Activated naive CD4-positive, alpha-beta T cell treated with anti-CD3 and anti-CD28 coated beads for 36 hours (primary cell): ENCODE data around the gene HPN. TPM values are rescaled to one million over a fixed set of nuclear protein-coding genes. Genes with fewer than 3 reads are reported as not detected.

ENCODE experiments used
- CTCF ChIA-PET: fragments of 350-600 bp; sonication (Branson Sonifier 250); formaldehyde crosslinking; loops from one replicate; lab custom pipeline; 2021; ENCODE audit warnings: antibody characterized with exemption; lab: Charles Lee
- DNase-seq: peaks from one replicate; pipeline ENCODE4 v3.0.0-alpha.2; 2020
- H3K27ac Mint-ChIP-seq: one replicate; pipeline ENCODE4 v1.8.0; 2021; ENCODE audit warnings: mild to moderate bottlenecking, mixed read lengths
- H3K27me3 Mint-ChIP-seq: one replicate; pipeline ENCODE4 v1.8.0; 2021; ENCODE audit warnings: low read depth, mixed read lengths
- H3K36me3 Mint-ChIP-seq: one replicate; pipeline ENCODE4 v1.8.0; 2021; ENCODE audit warnings: low read depth, mixed read lengths
- H3K4me1 Mint-ChIP-seq: one replicate; pipeline ENCODE4 v1.8.0; 2021; ENCODE audit warnings: low read depth, mixed read lengths
- H3K4me3 Mint-ChIP-seq: one replicate; pipeline ENCODE4 v1.8.0; 2021; ENCODE audit warnings: mild to moderate bottlenecking, moderate library complexity, mixed read lengths
- H3K9me3 Mint-ChIP-seq: one replicate; pipeline ENCODE4 v1.8.0; 2021; ENCODE audit warnings: mixed read lengths
- intact Hi-C: fragments of 100-400 bp; cut with micrococcal nuclease; formaldehyde crosslinking; loops from one replicate; pipeline ENCODE4 v1.15.1; 2023
- total RNA-seq, 2 experiments: library from RNA; stranded (reverse); gene quantifications; one replicate each; pipeline ENCODE4 v1.2.3, GENCODE V29; 2021

HPN gene
- total RNA-seq, 2 experiments from 2014 or later = not detected

GRCh38 chr19:35108730-35109129, 67.2 kb downstream of the HPN start:
- CTCF ChIA-PET = no interaction called here
- no peak for DNase-seq
- no peak overlapping the region for H3K27ac Mint-ChIP-seq
- H3K27me3 Mint-ChIP-seq = no peaks in the 10 kb centered on the region
- H3K4me3 Mint-ChIP-seq = no peak overlapping the region
- intact Hi-C loops = no loop called here
- H3K36me3 Mint-ChIP-seq = no peaks in the 10 kb centered on the region
- no peaks in the 10 kb centered on the region for H3K9me3 Mint-ChIP-seq
- peaks cover 4% of the 10 kb centered on the region for H3K4me1 Mint-ChIP-seq

- no peak overlapping the region for H3K27ac Mint-ChIP-seq
Measured at GRCh38 chr19:35109395-35110112, 68.0 kb downstream of the HPN start.

GRCh38 chr19:35110974-35111373, 69.5 kb downstream of the HPN start:
- H3K4me3 Mint-ChIP-seq = no peak overlapping the region
- H3K27me3 Mint-ChIP-seq = no peaks in the 10 kb centered on the region
- H3K4me1 Mint-ChIP-seq = peaks cover 8% of the 10 kb centered on the region
- H3K36me3 Mint-ChIP-seq = no peaks in the 10 kb centered on the region
- CTCF ChIA-PET = no interaction called here
- intact Hi-C loops = no loop called here
- DNase-seq = no peak
- no peaks in the 10 kb centered on the region for H3K9me3 Mint-ChIP-seq
- no peak overlapping the region for H3K27ac Mint-ChIP-seq

More at GRCh38 chr19:35109395-35110112, 68.0 kb downstream of the HPN start:
- H3K4me3 Mint-ChIP-seq = no peak overlapping the region
- CTCF ChIA-PET = no interaction called here
- H3K4me1 Mint-ChIP-seq = peaks cover 6% of the 10 kb centered on the region
- intact Hi-C loops = no loop called here
- H3K9me3 Mint-ChIP-seq = no peaks in the 10 kb centered on the region
- no peaks in the 10 kb centered on the region for H3K27me3 Mint-ChIP-seq
- DNase-seq = no peak
- no peaks in the 10 kb centered on the region for H3K36me3 Mint-ChIP-seq

- H3K27me3 Mint-ChIP-seq = no peaks in the 10 kb centered on the region
- intact Hi-C loops = no loop called here
- H3K27ac Mint-ChIP-seq = no peak overlapping the region
- no peaks in the 10 kb centered on the region for H3K36me3 Mint-ChIP-seq
- no peak overlapping the region for H3K4me3 Mint-ChIP-seq
- no peak for DNase-seq
- peaks cover 4% of the 10 kb centered on the region for H3K4me1 Mint-ChIP-seq
- CTCF ChIA-PET = interaction anchor here (0.6 to 1.3 kb wide), 2 partner anchors 11 to 17 kb away, joined by 3 to 4 read pairs; no protein-coding TSS in a partner anchor
- H3K9me3 Mint-ChIP-seq = no peaks in the 10 kb centered on the region
Measured at GRCh38 chr19:35112995-35113688, 71.6 kb downstream of the HPN start.

GRCh38 chr19:35114353-35115176, 73.0 kb downstream of the HPN start:
- intact Hi-C loops = loop anchor here (2.0 kb wide), 1 partner anchor 26 kb away; no protein-coding TSS in a partner anchor
- peak; percentile 78 for DNase-seq
- no peaks in the 10 kb centered on the region for H3K9me3 Mint-ChIP-seq
- no peaks in the 10 kb centered on the region for H3K36me3 Mint-ChIP-seq
- H3K4me3 Mint-ChIP-seq = no peak overlapping the region
- no peak overlapping the region for H3K27ac Mint-ChIP-seq
- CTCF ChIA-PET = interaction anchor here (0.6 to 2.1 kb wide), 13 partner anchors 8 to 476 kb away, joined by 3 to 13 read pairs (median 4); no protein-coding TSS in a partner anchor
- no peaks in the 10 kb centered on the region for H3K27me3 Mint-ChIP-seq
- peaks cover 4% of the 10 kb centered on the region for H3K4me1 Mint-ChIP-seq

- Mint-ChIP-seq H3K27ac (no peak within 1 kb of the TSS), H3K36me3 (no peaks in the 10 kb centered on the region), H3K4me3 (no peak within 1 kb of the TSS), H3K4me1 (peaks cover 4% of the 10 kb centered on the region), H3K9me3 (no peaks in the 10 kb centered on the region), H3K27me3 (no peaks in the 10 kb centered on the region)
- intact Hi-C loops = loop anchor here (2.0 kb wide), 1 partner anchor 25 kb away; no protein-coding TSS in a partner anchor
- CTCF ChIA-PET = interaction anchor here (0.6 to 2.1 kb wide), 13 partner anchors 9 to 475 kb away, joined by 3 to 13 read pairs (median 4); no protein-coding TSS in a partner anchor
- no peak for DNase-seq
Measured at GRCh38 chr19:35115177-35115951, 73.8 kb downstream of the HPN start, which contains the start of gene FXYD3. Gene FXYD3 (plus strand): TSS chr19:35115823. CDS start chr19:35119377, 3,554 bp downstream.

Other genes with a start within 250 kb of the HPN start
- 1 to 10 TPM; 4.4 to 5.5 TPM for gene ZNF30, start 114.8 kb upstream of the HPN start, total RNA-seq
- 1 to 10 TPM; 3.1 to 3.5 TPM for gene ZNF792, start 77.5 kb upstream of the HPN start, total RNA-seq
- gene GRAMD1A, start 41.4 kb upstream of the HPN start, total RNA-seq = 100 to 1,000 TPM; 117 to 125 TPM
- under 1 TPM; 0.83 to 0.89 TPM for gene SCN1B, start 11.3 kb upstream of the HPN start, total RNA-seq
- gene FXYD3, start 74.1 kb downstream of the HPN start, total RNA-seq = not detected
- gene LGI4, start 93.3 kb downstream of the HPN start, total RNA-seq = 1 to 10 TPM; 1.1 to 1.7 TPM
- 1 to 10 TPM; 3.3 to 3.4 TPM for gene FXYD1, start 97.1 kb downstream of the HPN start, total RNA-seq
- 1 to 10 TPM in 1 of 2 experiments, under 1 TPM in 1; 0.54 to 1.2 TPM for gene FXYD7, start 101.5 kb downstream of the HPN start, total RNA-seq
- gene FXYD5, start 113.0 kb downstream of the HPN start, total RNA-seq = 100 to 1,000 TPM; 289 to 294 TPM
- not detected for gene FAM187B, start 187.0 kb downstream of the HPN start, total RNA-seq
- 10 to 100 TPM in 1 of 2 experiments, 1 to 10 TPM in 1; 8.2 to 11.2 TPM for gene LSR, start 207.3 kb downstream of the HPN start, total RNA-seq
- 100 to 1,000 TPM; 136 to 144 TPM for gene USF2, start 227.2 kb downstream of the HPN start, total RNA-seq
- under 1 TPM; 0.19 to 0.86 TPM for gene HAMP, start 240.8 kb downstream of the HPN start, total RNA-seq